Neural progenitor cell (in vitro differentiated cells): Measurements from ENCODE around the gene CCDC102B.
A peak's percentile ranks its signal among the peaks of the same experiment; 100 is the strongest.

ENCODE experiments used
- CTCF ChIP-seq: fragments of 200-600 bp; sonication (generic); IDR thresholded peaks from 2 replicates; pipeline ENCODE4 v1.5.1; 2017; ENCODE audit warnings: antibody characterized with exemption, mild to moderate bottlenecking
- EZH2 ChIP-seq: fragments of 200-600 bp; sonication (generic); IDR thresholded peaks from 2 replicates; pipeline ENCODE4 v1.6.1; 2017; ENCODE audit warnings: antibody characterized with exemption, mild to moderate bottlenecking, moderate library complexity
- EZH2phosphoT487 ChIP-seq: fragments of 200-600 bp; sonication (generic); IDR thresholded peaks from 2 replicates; pipeline ENCODE4 v1.6.1; 2017; ENCODE audit warnings: antibody characterized with exemption

- TF ChIP-seq EZH2 (no peak), EZH2phosphoT487 (no peak), CTCF (peak; percentile 15)
Observed at GRCh38 chr18:68843473-68844089, 45.7 kb downstream of the CCDC102B start.
